ACC112 (cell line): ENCODE data around the gene PRICKLE4.

Experiments
- H2AFZ ChIP-seq: fragments of 200-600 bp; sonication (generic); one replicate; pipeline ENCODE4 v1.6.0; 2017; ENCODE audit warnings: antibody characterized with exemption, low read length; ENCODE audit not compliant: unreplicated experiment
- H3K27ac ChIP-seq: fragments of 200-600 bp; sonication (generic); 2 replicates; pipeline ENCODE4 v1.5.1; 2014; ENCODE audit warnings: low read depth, mild to moderate bottlenecking, antibody characterized with exemption, low read length, moderate library complexity
- H3K27me3 ChIP-seq: fragments of 200-600 bp; sonication (generic); 2 replicates; pipeline ENCODE4 v1.6.1; 2014; ENCODE audit warnings: mild to moderate bottlenecking, antibody characterized with exemption, low read length, moderate library complexity, mixed read lengths; ENCODE audit not compliant: insufficient read depth
- H3K36me3 ChIP-seq: fragments of 200-600 bp; sonication (generic); 2 replicates; pipeline ENCODE4 v1.6.1; 2016; ENCODE audit warnings: mild to moderate bottlenecking, antibody characterized with exemption, low read length, moderate library complexity, mixed read lengths; ENCODE audit not compliant: insufficient read depth
- H3K4me1 ChIP-seq: fragments of 200-600 bp; sonication (generic); one replicate; pipeline ENCODE4 v1.6.1; 2016; ENCODE audit warnings: low read length, mixed read lengths; ENCODE audit not compliant: insufficient read depth, unreplicated experiment, control insufficient read depth
- H3K4me3 ChIP-seq: fragments of 200-600 bp; sonication (generic); 2 replicates; pipeline ENCODE4 v1.5.1; 2014; ENCODE audit warnings: mild to moderate bottlenecking, low read depth, low read length
- H3K79me2 ChIP-seq: fragments of 200-600 bp; sonication (generic); one replicate; pipeline ENCODE4 v1.6.0; 2016; ENCODE audit warnings: low read length; ENCODE audit not compliant: control insufficient read depth, unreplicated experiment, insufficient read depth

The PRICKLE4 gene

DNA sequence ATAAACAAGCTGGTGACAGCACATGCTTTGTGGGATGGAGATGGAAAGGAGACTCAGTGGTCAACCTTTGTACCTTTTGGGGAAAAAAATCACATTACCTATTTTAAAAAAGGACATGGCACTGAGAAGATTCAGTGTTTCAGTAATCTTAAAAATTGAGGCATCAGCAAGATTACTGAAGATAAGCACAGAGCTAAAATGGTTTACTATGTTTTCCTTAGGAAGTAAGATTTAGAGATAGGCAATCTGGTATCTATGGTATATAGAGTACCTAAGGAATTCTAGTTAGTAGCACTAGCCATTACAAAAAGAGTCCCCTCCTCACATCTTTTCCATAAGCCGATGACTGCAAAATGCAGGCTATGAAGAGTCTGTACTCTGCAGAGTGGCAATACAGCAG is 42.6 kb downstream of the PRICKLE4 start:
- no peak overlapping the region for H3K27ac ChIP-seq
- no peaks in the 10 kb centered on the region for H3K27me3 ChIP-seq
- H3K4me1 ChIP-seq, result no peaks in the 10 kb centered on the region
- H3K79me2 ChIP-seq, result no peaks in the 10 kb centered on the region
- H3K36me3 ChIP-seq, result no peaks in the 10 kb centered on the region
- H3K4me3 ChIP-seq, result no peak overlapping the region
- no peak overlapping the region for H2AFZ ChIP-seq

DNA sequence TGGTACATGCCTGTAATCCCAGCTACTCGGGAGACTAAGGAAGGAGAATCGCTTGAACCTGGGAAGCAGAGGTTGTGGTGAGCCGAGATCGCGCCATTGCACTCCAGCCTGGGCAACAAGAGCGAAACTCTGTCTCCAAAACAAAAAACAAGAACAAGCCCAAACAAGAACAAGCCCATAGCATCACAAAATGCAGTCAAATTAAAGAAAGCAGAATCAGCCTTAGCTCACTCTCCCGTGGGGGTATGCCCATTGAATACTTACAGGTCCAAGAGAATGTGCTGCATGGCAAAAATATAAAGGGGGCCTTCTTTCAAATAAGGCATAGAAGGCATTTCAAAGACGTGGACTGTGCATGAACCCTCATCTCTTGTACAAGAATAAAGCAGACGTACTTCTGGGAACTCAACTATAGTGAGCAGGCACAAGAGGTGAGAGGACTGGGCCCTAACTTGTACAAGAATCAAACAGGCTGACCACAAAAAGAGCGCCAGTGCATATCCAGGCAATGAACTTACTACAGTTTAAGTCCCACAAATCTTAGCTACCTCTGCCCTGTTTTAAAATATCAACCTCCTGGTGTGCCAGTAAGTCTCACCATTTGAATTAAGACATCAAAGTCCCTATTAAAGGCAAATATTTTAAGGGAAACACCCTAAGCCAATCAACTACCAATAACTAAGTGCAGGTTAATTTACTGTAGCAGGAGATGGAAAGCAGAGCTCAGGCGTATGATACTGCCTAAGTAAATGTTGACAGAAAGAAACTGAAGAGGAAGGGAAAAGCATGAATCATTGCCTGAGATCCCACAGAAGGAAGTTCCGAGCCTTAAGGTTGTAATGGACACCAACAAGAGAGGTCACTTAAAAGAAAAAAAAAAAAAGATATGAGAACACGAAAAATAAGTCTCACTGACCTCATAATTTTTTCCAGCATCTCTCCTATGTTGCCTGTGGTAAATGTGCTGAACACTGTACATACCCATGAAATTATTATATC is 44.3 kb downstream of the PRICKLE4 start:
- Histone ChIP-seq H3K27me3 (no peaks in the 10 kb centered on the region), H3K79me2 (no peaks in the 10 kb centered on the region), H3K27ac (no peak overlapping the region)

DNA sequence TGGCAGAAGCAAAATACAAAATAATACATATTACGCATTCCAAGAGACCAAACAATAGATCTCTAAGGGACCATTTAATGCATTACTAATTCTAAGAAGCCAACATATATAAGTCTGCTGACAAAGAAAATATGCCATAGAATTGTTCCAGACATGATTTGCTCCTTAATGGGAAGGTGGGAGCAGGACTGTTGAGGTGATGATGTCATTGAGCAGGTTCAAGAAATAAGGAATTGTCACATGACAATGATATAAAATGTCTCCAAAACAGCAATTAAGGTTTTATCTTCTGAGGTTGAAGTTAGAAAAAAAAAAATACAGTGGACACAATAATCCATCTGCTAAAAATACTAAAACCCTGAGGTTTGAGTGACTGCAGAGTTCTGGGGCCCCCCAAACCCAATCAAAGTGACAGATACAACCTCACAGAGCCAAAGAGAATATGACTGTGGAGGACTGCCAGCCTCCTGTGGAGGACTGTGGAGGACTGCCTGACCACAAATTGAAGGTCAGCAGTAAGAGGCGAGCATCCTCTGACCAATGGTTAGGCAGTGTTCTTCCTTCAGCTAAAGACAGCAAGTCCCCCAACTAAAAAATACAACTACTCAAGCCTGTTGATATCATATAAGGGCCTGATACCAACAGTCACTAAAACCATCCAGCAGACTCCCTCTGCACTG is 45.9 kb downstream of the PRICKLE4 start:
- H3K27ac ChIP-seq, result no peak overlapping the region
- no peak overlapping the region for H3K4me3 ChIP-seq
- no peak overlapping the region for H2AFZ ChIP-seq
- H3K27me3 ChIP-seq, result no peaks in the 10 kb centered on the region
- no peaks in the 10 kb centered on the region for H3K79me2 ChIP-seq
- no peaks in the 10 kb centered on the region for H3K4me1 ChIP-seq
- H3K36me3 ChIP-seq, result no peaks in the 10 kb centered on the region

More for the DNA sequence above, 44.3 kb downstream of the PRICKLE4 start:
- H3K4me3 ChIP-seq, result no peak overlapping the region
- H3K36me3 ChIP-seq, result no peaks in the 10 kb centered on the region
- no peak overlapping the region for H2AFZ ChIP-seq
- no peaks in the 10 kb centered on the region for H3K4me1 ChIP-seq

DNA sequence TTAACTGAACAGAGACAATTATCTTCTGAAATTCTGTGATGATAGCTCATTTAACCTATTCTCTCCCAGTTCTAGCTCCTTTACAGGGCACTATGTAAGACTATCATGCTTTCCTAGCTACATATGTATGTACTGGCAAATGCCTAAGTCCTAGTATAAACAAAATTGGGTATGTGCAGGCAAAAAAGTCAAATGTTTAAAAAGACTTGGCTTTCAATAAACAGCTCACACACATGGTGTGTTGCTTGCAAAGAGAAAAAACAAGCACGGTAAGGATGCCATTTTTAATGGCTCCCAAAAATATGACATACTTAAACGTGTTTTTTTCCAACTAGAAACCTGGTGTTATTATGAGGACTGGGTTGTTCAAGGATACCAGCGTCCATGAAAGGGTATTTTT is 51.7 kb downstream of the PRICKLE4 start:
- H2AFZ ChIP-seq, result no peak overlapping the region
- H3K36me3 ChIP-seq, result no peaks in the 10 kb centered on the region
- no peaks in the 10 kb centered on the region for H3K4me1 ChIP-seq
- H3K27me3 ChIP-seq, result no peaks in the 10 kb centered on the region
- H3K4me3 ChIP-seq, result no peak overlapping the region
- no peak overlapping the region for H3K27ac ChIP-seq
- H3K79me2 ChIP-seq, result no peaks in the 10 kb centered on the region

DNA sequence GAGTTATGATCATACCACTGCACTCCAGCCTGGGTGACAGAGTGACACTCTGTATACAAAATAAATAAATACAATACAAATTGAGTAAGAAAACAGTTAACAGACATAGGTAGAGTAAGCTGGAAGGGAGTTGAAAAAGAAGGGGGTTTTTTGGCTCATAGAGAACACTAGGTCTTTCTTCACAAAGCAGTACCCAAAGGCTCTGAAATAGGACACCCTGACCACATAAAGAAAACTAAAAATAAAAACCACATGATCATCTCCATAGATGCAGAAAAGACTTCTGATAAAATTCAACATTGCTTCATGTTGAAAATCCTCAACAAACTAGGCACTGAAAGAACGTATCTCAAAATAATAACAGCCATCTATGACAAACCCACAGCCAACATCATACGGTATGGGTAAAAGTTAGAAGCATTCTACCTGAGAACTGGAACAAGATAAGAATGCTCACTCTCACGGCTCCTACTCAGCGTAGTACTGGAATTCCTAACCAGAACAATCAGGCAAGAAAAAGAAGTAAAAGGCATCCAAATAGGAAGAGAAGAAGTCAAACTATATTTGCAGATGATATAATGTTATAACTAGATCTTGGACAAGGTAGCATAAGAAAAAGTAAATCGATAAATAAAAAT is 55.6 kb downstream of the PRICKLE4 start:
- H2AFZ ChIP-seq, result no peak overlapping the region
- no peaks in the 10 kb centered on the region for H3K27me3 ChIP-seq
- no peak overlapping the region for H3K4me3 ChIP-seq
- H3K4me1 ChIP-seq, result no peaks in the 10 kb centered on the region
- no peak overlapping the region for H3K27ac ChIP-seq
- no peaks in the 10 kb centered on the region for H3K36me3 ChIP-seq
- no peaks in the 10 kb centered on the region for H3K79me2 ChIP-seq

DNA sequence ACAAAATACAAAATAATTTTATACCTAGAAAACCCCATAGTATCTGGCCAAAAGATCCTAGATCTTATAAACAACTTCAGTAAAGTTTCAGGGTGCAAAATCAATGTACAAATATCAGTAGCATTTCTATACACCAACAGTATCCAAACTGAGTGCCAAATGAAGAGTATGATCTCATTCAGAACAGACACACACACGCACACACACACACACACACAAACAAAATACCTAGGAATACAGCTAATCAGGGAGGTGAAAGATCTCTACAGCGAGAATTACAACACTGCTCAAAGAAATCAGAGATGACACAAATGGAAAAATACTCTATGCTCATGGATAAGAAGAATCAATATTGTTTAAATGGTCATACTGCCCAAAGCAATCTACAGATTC is 56.1 kb downstream of the PRICKLE4 start:
- Histone ChIP-seq H3K4me3 (no peak overlapping the region), H3K4me1 (no peaks in the 10 kb centered on the region), H3K36me3 (no peaks in the 10 kb centered on the region), H3K79me2 (no peaks in the 10 kb centered on the region), H2AFZ (no peak overlapping the region), H3K27ac (no peak overlapping the region), H3K27me3 (no peaks in the 10 kb centered on the region)
